Hepatocyte (in vitro differentiated cells): ENCODE results near the gene RIBC2. TPM values are rescaled to one million over a fixed set of nuclear protein-coding genes. Genes with fewer than 3 reads are reported as not detected.

Experiments used
- DNase-seq: peaks from one replicate; pipeline ENCODE4 v3.0.0-alpha.2; 2016; ENCODE audit warnings: low spot score
- H2AFZ ChIP-seq: fragments of 200-600 bp; sonication (generic); 2 replicates; pipeline ENCODE4 v1.6.0; 2016; ENCODE audit warnings: antibody characterized with exemption, mild to moderate bottlenecking
- H3K27ac ChIP-seq: fragments of 200-600 bp; sonication (generic); 2 replicates; pipeline ENCODE4 v1.5.1; 2016; ENCODE audit warnings: mild to moderate bottlenecking
- H3K27me3 ChIP-seq: fragments of 200-600 bp; sonication (generic); 2 replicates; pipeline ENCODE4 v1.6.1; 2016
- H3K36me3 ChIP-seq: fragments of 200-600 bp; sonication (generic); replicated peaks from 2 replicates; pipeline ENCODE4 v1.5.1; 2016; ENCODE audit warnings: low read depth; ENCODE audit not compliant: insufficient read depth
- H3K4me1 ChIP-seq: fragments of 200-600 bp; sonication (generic); 2 replicates; pipeline ENCODE4 v1.5.1; 2016; ENCODE audit warnings: mild to moderate bottlenecking, moderate library complexity; ENCODE audit not compliant: insufficient read depth
- H3K4me2 ChIP-seq: fragments of 200-600 bp; sonication (generic); 2 replicates; pipeline ENCODE4 v1.6.0; 2016
- H3K4me3 ChIP-seq: fragments of 200-600 bp; sonication (generic); 2 replicates; pipeline ENCODE4 v1.5.1; 2016; ENCODE audit warnings: mild to moderate bottlenecking
- H3K79me2 ChIP-seq: fragments of 200-600 bp; sonication (generic); 2 replicates; pipeline ENCODE4 v1.6.0; 2017; ENCODE audit warnings: mild to moderate bottlenecking
- H3K9me2 ChIP-seq: fragments of 200-600 bp; sonication (generic); replicated peaks from 2 replicates; pipeline ENCODE4 v1.6.0; 2017; ENCODE audit warnings: mild to moderate bottlenecking; ENCODE audit not compliant: insufficient read depth
- H3K9me3 ChIP-seq: fragments of 200-600 bp; sonication (generic); 2 replicates; pipeline ENCODE4 v1.5.1; 2016; ENCODE audit warnings: low read depth, mild to moderate bottlenecking
- H4K20me1 ChIP-seq: fragments of 200-600 bp; sonication (generic); 2 replicates; pipeline ENCODE4 v1.6.0; 2016; ENCODE audit warnings: mild to moderate bottlenecking; ENCODE audit not compliant: insufficient read depth, poor library complexity, severe bottlenecking
- EZH2 ChIP-seq: fragments of 200-600 bp; sonication (generic); IDR thresholded peaks from 2 replicates; pipeline ENCODE4 v1.6.1; 2016; ENCODE audit warnings: antibody characterized with exemption, mild to moderate bottlenecking, borderline replicate concordance
- EZH2phosphoT487 ChIP-seq: fragments of 200-600 bp; sonication (generic); IDR thresholded peaks from one replicate; pipeline ENCODE4 v1.6.1; 2018; ENCODE audit warnings: antibody characterized with exemption, mild to moderate bottlenecking, low read depth, moderate library complexity; ENCODE audit not compliant: unreplicated experiment, severe bottlenecking
- WGBS: methylation state at CpG from one replicate; pipeline ENCODE4 v1.1.6; 2016; ENCODE audit warnings: low lambda C conversion rate; ENCODE audit errors: missing lambda C conversion rate; 5-methylcytosine and 5-hydroxymethylcytosine counted together
- polyA plus RNA-seq: library from polyadenylated mRNA; unstranded; fragments of >200 nt; fragmentation: Nextera tagmentation; extraction: Ambion mirVana; gene quantifications from 2 replicates; pipeline ENCODE4 v1.2.1, GENCODE V29; 2016
- total RNA-seq: library from RNA; depleted of rRNA; stranded (reverse); fragments of >200 nt; gene quantifications from 2 replicates; pipeline ENCODE4 v1.2.3, GENCODE V29; 2014
- TF ChIP-seq, protein P1 (sequence below): fragments of 200-600 bp; sonication (generic); IDR thresholded peaks from 2 replicates; pipeline ENCODE4 v1.5.1; 2016; ENCODE audit warnings: antibody characterized with exemption, mild to moderate bottlenecking; ENCODE audit not compliant: poor library complexity

Gene RIBC2
- total and polyA plus RNA-seq, 2 experiments from 2014 or later, result 0.50 to 0.56 TPM

GRCh38 chr22:45407793-45408192, 5.7 kb upstream of the RIBC2 start:
- H3K27ac ChIP-seq, result no peak overlapping the region

DNA sequence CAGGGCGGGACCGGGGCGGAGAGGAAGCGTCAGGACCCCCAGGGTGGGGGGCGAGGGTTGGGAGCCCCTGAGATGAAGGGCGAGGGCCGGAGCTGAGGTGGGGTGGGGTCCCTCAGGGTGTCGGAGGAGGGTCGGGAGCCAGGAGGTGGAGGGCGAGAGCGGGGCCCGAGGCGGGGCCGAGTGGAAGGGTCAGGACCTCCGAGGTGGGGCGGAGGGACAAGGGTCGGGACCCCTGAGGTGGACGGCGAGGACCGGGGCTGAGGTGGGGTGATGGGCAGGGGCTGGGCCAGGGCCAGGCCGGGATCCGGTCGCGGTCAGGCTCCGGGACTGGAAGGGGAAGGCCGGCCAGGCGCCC, 503 bp upstream of the RIBC2 start:
- WGBS, result 97% methylated on average over 11 of the region's 27 CpGs

More at GRCh38 chr22:45407793-45408192, 5.7 kb upstream of the RIBC2 start:
- Histone ChIP-seq H2AFZ (no peak overlapping the region), H3K36me3 (no peaks in the 10 kb centered on the region), H3K4me1 (no peaks in the 10 kb centered on the region), H3K4me2 (no peak overlapping the region), H3K9me3 (no peaks in the 10 kb centered on the region), H3K79me2 (no peaks in the 10 kb centered on the region), H3K9me2 (no peaks in the 10 kb centered on the region), H3K4me3 (no peak overlapping the region), H3K27me3 (no peaks in the 10 kb centered on the region), H4K20me1 (no peaks in the 10 kb centered on the region)
- 93% methylated on average over 5 of the region's 5 CpGs for WGBS
- TF ChIP-seq EZH2phosphoT487 (no peak), EZH2 (no peak)
- TF ChIP-seq, protein P1, sequence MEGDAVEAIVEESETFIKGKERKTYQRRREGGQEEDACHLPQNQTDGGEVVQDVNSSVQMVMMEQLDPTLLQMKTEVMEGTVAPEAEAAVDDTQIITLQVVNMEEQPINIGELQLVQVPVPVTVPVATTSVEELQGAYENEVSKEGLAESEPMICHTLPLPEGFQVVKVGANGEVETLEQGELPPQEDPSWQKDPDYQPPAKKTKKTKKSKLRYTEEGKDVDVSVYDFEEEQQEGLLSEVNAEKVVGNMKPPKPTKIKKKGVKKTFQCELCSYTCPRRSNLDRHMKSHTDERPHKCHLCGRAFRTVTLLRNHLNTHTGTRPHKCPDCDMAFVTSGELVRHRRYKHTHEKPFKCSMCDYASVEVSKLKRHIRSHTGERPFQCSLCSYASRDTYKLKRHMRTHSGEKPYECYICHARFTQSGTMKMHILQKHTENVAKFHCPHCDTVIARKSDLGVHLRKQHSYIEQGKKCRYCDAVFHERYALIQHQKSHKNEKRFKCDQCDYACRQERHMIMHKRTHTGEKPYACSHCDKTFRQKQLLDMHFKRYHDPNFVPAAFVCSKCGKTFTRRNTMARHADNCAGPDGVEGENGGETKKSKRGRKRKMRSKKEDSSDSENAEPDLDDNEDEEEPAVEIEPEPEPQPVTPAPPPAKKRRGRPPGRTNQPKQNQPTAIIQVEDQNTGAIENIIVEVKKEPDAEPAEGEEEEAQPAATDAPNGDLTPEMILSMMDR, result no peak
- no peak for DNase-seq

DNA sequence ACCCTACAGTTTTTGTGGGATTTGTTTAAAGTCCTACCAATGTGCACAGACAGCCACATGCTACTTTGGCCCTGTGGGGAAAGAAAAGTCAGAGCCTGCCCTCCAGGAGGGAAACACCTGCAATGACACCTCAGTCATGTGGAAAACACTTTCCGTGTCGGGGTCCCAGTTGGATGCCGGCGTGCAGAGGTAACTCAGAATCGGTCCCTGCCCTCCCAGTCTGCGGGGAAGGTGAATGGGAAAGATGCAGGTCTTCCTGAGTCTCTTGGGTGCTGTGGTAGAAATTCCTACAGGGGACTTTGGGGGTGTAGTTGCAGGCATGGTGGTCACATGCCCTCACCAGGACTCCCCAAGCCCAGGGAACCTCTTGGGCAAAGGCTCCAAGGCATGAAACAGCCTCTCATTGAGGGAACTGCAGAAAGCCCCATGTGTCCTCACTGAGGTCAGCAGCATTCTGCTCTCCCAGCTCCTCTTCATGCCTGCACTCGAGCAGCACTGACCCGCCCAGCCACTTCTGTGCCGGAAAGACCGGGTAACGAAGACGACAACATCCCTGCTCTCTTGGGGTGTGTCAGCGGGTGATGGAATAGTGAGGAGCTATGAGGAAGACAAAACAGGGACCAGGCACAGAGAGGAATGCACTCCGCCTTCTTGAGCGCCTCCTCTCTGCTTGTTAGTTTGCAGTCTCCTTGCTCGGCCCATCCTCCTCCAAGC, 4.7 kb downstream of the RIBC2 start:
- no peak overlapping the region for H3K4me2 ChIP-seq
- no peaks in the 10 kb centered on the region for H3K27me3 ChIP-seq
- no peak overlapping the region for H2AFZ ChIP-seq
- H3K79me2 ChIP-seq, result no peaks in the 10 kb centered on the region
- no peak for DNase-seq
- TF ChIP-seq EZH2phosphoT487 (no peak), EZH2 (no peak)
- TF ChIP-seq, protein P1, result no peak
- no peaks in the 10 kb centered on the region for H3K9me3 ChIP-seq
- H3K36me3 ChIP-seq, result no peaks in the 10 kb centered on the region
- no peak overlapping the region for H3K4me3 ChIP-seq
- WGBS, result 93% methylated on average over 16 of the region's 16 CpGs
- H4K20me1 ChIP-seq, result no peaks in the 10 kb centered on the region
- H3K9me2 ChIP-seq, result no peaks in the 10 kb centered on the region
- H3K27ac ChIP-seq, result no peak overlapping the region
- peaks cover 2% of the 10 kb centered on the region for H3K4me1 ChIP-seq

More for the DNA sequence above, 503 bp upstream of the RIBC2 start:
- Histone ChIP-seq H4K20me1 (no peaks in the 10 kb centered on the region), H3K4me3 (no peak overlapping the region), H2AFZ (peak overlapping the region; percentile 71), H3K4me2 (peak overlapping the region; percentile 87), H3K9me3 (no peaks in the 10 kb centered on the region), H3K36me3 (no peaks in the 10 kb centered on the region), H3K79me2 (no peaks in the 10 kb centered on the region), H3K27ac (no peak overlapping the region), H3K27me3 (no peaks in the 10 kb centered on the region), H3K4me1 (peaks cover 4% of the 10 kb centered on the region), H3K9me2 (no peaks in the 10 kb centered on the region)
- DNase-seq, result no peak
- no peak for TF ChIP-seq EZH2phosphoT487
- TF ChIP-seq, protein P1, result no peak
- no peak for TF ChIP-seq EZH2
